NOMO-1 treated with dmso at 0.1 percent for 144 hours (cell line): ENCODE measurements around the gene SLC35A2.

Experiments
- DNase-seq: peaks from one replicate; lab custom pipeline; 2025; ENCODE audit not compliant: unreplicated experiment; lab: John Stamatoyannopoulos, UW

SLC35A2 gene

GRCh38 chrX:48927736-48928382 is 16.4 kb upstream of the SLC35A2 start:
- no peak for DNase-seq

GRCh38 chrX:48927123-48927522 is 15.7 kb upstream of the SLC35A2 start:
- no peak for DNase-seq

GRCh38 chrX:48924270-48924669 is 12.8 kb upstream of the SLC35A2 start:
- DNase-seq, result no peak

- no peak for DNase-seq
Observed at GRCh38 chrX:48923771-48924170, 12.3 kb upstream of the SLC35A2 start.

- DNase-seq, result no peak
Observed at GRCh38 chrX:48920718-48921104, 9.3 kb upstream of the SLC35A2 start.

GRCh38 chrX:48919947-48920717 is 8.7 kb upstream of the SLC35A2 start:
- no peak for DNase-seq

GRCh38 chrX:48919360-48919841 is 8.0 kb upstream of the SLC35A2 start:
- DNase-seq, result no peak

- DNase-seq, result peak; percentile 90
Observed at GRCh38 chrX:48918643-48919340, 7.3 kb upstream of the SLC35A2 start, which contains the start of gene PIM2. Gene PIM2 (minus strand): TSS chrX:48919024. CDS start chrX:48918834, 190 bp downstream.

DNA sequence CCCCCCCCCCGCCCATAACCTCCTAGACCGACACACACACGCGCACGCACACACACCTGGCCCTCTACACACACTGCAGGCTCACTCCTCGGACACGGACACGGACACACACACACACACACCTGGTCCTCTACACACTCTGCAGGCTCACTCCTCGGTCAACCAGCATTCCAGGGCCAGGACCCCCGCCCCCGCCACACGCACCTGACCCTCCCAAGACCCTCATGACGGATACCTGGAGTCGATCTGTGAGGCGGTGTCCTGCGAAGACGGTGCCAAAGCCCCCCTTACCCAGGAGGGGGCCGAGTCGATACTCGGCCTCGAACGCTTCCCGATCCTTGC is 6.8 kb upstream of the SLC35A2 start:
- no peak for DNase-seq

GRCh38 chrX:48917139-48918001 is 5.9 kb upstream of the SLC35A2 start:
- DNase-seq, result peak; percentile 81

GRCh38 chrX:48914593-48915493 is 3.4 kb upstream of the SLC35A2 start:
- DNase-seq, result no peak

DNA sequence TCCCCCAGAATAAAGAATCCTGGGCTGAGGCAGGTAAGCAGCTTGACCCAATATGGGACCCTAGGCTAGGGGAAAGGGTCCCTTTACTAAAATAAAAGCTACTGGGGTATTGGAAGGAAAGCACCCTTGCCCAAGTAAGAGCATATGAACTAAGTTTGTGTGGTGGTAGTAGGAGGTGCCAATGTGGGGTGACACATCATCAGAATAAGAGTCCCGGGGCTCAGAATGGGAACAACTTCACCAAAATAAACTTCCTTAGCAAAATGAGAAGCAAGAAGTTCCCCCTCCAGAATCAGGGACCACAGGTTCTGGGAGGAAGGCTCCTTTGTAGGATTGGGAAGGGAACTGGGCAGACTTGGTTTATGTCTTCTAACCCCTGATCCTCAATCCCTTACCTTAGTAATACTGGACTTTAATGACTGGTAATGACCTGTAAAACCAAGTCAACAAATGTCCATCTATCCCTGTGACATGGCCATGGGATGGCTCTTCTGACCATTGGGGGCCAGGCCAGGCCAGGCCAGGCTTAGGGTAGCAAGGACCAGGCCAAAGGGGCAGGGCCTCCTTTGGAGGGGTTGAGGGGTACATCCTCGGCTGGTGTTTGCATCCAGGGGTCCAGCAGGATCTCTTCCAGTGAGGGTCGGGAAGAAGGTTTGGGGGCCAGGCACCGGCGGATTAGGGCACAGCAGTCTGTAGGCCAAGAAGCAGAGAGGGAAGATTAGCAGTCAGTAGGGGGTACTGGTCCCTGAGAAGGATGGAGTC is 2.3 kb upstream of the SLC35A2 start:
- DNase-seq, result no peak

DNA sequence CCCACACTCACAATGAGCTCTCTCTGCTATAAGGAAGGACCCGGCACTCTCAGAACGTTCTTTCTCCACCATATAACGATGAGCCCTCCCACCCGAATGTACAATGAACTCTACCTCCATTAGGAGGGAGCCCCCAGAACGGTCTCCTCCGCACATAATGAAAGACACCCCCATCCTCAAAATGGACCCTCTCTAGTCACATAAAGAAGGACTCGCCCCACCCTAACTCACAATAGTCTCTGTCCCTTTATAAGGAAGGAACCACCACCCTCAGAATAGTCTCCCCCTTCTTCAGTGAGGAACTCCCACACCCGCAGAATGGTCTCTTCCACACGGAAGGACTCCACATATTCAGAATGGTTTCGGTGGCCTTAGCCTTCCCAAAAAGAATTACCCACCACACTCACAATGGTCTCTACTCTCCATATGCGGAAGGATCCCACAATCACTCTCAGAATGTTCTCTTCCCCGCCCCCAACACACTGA is 477 bp downstream of the SLC35A2 start:
- no peak for DNase-seq

GRCh38 chrX:48909703-48910294 is 1.6 kb downstream of the SLC35A2 start:
- DNase-seq, result no peak

- DNase-seq, result no peak
Observed at GRCh38 chrX:48908600-48908999, 2.8 kb downstream of the SLC35A2 start.

DNA sequence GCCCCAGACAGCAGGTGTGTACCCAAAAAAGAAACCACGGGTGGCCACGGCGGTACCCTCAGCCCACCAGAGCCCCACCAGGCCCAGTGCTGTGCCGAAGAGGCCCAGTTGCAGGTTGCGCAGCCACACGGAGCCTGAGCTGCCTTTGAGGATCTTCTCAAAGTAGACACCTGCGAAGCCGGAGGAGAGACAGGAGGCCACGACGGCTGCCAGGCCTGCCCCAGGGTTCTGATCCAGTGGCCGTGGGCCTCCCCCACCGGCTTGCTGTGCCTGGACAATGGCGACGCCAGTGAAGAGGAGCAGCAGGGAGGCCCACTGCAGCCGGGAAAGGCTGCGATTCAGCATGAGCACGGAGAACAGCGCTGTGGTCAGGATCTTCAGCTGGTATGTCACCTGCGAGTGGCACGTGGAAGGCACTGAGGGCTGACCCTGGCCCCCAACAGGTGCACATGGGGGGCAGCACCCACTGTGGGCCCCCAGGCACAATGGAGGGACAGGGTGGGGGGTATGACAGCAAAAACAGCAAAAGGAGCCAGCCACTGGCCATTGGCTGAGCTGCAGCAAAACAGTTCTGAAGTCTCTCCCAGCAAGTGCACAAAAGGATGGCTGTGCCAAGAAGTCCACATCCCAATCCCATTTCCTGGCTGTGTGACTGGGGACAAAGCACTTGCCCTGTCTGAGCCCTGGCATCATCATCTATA is 6.2 kb downstream of the SLC35A2 start:
- no peak for DNase-seq

- no peak for DNase-seq
Observed at GRCh38 chrX:48904626-48905025, 6.8 kb downstream of the SLC35A2 start.

- no peak for DNase-seq
Observed at GRCh38 chrX:48904180-48904579, 7.3 kb downstream of the SLC35A2 start.
